ENCODE results near the gene PDLIM4.

Gene PDLIM4, protein sequence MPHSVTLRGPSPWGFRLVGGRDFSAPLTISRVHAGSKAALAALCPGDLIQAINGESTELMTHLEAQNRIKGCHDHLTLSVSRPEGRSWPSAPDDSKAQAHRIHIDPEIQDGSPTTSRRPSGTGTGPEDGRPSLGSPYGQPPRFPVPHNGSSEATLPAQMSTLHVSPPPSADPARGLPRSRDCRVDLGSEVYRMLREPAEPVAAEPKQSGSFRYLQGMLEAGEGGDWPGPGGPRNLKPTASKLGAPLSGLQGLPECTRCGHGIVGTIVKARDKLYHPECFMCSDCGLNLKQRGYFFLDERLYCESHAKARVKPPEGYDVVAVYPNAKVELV

DNA sequence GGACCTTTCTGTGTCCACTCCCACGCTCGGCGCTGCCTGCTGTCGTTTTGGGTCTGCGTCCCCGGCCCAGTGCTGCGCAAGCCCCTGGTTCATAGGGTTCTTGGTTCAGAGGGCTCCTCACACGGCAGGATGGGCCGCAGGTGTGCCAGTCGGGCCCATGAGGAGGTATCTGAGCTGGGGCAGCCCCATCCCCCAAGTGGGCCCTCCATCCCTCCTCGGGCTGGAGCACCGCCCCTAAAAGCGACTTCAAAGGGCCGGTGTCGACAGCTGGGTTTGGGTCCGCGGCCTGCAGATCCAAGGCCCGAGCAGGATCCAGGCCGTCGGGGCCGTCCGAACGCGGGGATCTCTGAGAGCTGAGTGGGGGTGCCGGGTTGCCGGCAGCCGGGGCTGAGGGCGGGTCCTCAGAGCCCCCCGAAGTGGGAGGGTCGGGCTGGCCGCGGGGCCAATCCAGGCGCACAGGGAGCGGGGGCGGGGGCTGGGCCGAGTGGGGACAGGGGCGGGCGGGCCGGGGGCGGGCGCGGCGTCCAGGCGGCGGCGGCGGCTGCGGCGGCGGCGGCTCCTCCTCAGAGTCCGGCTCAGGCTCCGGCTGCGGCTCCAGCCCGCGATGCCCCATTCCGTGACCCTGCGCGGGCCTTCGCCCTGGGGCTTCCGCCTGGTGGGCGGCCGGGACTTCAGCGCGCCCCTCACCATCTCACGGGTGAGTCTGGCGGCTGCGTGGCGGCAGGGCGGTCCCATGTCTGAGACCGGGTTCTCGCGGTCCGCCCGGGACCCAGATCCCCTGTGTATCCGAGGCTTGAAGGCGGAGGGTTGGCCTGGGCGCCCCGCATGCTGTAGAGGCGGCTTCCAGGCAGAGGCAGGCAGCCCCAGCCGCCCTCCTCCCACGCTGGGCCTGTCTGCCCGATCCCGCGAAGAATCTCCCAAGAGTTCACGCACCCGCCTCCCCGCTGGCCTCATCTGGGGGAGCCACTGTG is at the start of gene PDLIM4:
Gene PDLIM4 (plus strand): TSS at position 566 of the 971 bp plus-strand sequence. CDS start 39 bp downstream, at position 605.
- DNase-seq (ENCODE audit: low read depth in 2 of 2) = peak in 1 of 2 experiments; percentile 34

DNA sequence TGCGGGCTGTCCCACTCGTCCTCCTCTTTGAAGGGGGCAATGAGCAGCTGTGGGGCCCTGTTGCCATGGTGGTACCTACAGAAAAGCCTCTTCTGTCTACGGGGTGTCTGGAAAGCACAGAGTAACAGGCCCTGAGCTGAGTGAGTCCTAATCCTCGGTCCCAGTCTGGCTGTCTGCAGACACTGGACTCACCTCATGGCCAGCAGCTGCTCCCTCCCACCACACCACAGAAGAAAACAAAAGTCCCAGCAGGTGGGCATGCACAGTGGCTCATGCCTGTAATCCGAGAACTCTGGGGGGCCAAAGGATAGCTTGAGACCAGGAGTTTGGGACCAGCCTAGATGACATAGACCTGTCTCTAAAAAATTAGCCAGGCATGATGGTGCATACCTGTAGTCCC is 49.7 kb upstream of the PDLIM4 start:
- no peak for DNase-seq (ENCODE audit: low read depth in 2 of 2)

DNA sequence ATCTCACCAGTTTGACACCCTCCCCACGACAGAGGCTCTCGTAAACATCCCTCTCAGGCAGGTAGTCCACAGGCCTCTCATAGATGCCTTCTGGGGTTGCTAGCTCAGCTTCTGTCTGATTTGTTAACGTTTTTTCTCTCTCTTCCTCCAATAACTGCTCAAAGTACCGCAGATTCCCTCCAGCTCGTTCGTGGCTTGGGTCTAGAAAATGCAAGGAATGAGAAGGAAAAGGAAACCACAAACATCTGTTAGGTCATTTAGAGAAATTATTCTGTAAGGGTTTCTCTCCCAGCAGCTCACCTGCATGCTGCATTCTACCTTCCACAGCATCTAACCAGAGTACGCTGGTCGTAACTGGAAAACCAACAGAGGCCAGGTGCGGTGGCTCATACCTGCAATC is 48.4 kb upstream of the PDLIM4 start:
- peak in 1 of 2 experiments; percentile 48 for DNase-seq (ENCODE audit: low read depth in 2 of 2)

DNA sequence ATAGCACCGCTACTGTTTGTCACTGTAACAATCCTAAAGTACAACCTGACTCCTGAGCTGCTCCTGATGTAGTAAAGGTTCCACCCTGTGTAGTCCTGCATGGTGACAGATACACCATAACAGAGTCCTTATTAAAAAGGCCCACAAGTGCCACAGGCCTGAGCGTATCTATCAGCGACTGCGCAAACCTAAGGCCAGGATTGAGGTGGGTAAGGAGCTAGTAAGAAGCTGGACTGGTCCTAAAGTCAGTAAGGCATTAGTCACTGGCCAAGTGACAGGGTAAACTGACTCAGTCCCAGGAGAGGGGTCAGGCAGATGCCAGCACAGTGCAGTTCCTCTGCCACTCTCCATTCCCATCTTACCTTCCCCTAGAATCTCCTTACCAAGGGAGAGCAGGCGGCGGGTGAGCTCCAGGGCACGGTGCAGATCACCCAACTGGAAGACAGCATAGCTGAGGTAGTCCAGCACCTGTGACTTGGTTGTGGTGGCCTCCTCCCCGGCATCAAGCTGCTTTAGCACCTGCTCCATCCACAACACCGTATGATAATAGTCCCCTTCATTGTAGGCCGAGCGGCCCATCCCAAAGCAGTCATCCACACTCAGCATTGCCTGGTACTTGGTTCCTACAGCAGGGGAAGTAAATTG is 47.5 kb upstream of the PDLIM4 start:
- no peak for DNase-seq (ENCODE audit: low read depth in 2 of 2)

DNA sequence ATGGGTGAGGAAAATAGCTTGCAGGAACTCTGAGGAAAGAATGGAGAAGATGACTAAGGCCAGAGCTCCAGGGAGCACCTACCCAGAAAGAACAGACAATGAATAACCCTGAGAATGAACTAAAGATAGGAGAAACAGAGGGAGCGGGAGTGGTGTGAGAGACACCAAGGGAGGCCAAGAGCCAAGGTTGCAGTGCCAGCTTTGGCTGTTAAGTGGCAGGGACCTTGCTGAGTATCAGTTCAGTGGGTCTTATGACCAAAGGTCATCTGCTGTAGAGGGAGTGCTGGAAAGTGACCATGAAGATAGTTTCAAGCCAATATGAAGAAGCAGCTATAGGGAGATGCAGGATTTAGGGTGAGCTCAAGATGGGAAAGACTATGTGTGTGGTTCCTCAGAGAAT is 46.6 kb upstream of the PDLIM4 start:
- no peak for DNase-seq (ENCODE audit: low read depth in 2 of 2)

DNA sequence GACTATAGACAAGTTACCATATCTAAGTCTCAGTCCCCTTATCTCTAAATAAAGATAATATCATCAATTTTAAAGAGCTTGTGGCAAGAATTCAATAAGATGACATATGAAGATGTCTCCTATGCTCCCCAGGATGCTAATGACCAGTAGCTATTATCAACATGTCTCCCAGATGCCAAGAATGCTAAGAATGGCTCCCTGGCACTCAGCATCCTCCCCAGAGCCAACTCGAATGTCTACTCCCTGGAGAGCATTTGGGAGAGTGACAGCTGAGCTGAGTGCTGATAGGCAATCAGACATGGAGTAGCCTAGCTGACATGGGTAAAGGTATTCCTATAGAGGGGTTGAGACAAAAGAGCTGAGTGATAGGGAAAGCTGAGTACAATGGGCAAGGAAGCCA is 45.7 kb upstream of the PDLIM4 start:
- no peak for DNase-seq (ENCODE audit: low read depth in 2 of 2)

DNA sequence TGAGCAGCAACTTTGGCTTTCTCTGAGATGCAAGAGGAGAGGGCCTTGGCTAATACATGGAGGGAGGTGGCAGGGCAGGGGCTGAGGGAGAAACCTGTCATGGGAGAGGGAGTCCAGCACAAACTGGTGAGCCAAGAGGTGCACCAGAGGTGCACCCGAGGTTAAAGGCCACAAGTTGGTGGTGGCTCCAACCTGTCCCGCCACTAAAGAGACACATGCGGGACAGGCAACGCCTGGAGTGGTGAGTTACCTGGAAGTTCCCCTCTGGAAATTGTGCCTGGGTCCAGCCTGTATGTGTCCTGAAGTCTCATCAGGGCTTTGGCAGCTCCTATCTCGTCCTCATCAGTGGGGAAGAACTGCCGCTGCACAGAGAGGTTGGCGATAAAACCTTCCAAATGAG is 43.8 kb upstream of the PDLIM4 start:
- no peak for DNase-seq (ENCODE audit: low read depth in 2 of 2)

DNA sequence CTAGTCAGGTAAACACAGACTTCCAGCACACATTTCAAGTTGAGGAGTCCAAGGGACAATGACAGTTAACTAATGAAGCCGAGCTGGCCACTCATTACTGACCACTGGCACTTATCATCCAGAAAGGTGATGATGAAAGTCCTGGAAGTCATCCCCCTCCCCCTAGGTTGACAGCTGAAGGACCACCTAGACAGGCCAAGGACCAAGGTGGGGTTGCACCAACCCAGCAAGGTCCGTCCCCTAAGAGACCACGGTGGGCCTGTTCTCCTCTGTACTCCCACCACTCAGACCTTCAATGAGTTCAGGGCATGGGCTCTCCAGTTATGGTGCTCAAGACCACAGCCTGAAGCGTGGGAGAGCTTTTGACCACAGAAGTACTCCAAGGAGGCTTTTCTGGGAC is 43.0 kb upstream of the PDLIM4 start:
- no peak for DNase-seq (ENCODE audit: low read depth in 2 of 2)

DNA sequence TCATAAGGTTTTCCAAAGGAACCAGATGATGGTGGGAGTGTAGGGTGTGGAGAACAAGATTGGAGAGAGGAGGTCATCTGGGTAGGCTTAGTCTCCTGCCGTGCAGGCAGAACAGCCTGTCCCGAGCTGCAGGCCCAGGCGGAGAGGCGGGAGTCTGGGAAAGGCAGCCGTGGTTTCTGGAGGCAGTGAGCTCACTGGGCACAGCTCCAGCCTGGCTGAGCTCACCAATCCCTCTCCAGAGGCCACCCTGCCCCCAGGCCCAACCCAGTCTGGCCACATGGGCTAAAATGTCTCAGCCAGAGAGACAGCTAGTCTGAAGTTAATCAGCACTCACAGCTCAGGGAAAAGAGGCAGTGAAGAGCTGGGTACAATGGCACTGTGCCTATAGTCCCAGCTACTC is 42.2 kb upstream of the PDLIM4 start:
- DNase-seq (ENCODE audit: low read depth in 2 of 2) = peak; percentile 88 to 89

DNA sequence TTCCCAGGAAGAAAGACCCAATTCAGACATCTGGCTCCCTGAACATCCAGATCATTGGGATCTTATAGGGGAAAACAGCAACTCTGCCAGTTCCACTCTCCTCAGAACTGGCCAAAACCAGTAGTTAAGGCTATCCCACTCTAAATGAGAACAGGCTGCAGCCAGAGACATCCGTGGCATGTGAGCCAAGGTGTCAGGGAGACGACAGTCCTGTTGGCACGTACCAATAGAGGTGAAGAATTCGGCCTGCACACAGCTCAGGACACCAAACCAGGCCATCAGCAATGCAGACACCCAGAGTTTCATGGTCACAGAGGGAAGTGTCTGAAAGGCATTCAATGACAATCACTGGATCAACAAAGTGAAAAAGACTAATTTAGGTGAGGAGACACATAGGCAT is 39.2 kb upstream of the PDLIM4 start:
- DNase-seq (ENCODE audit: low read depth in 2 of 2) = no peak

DNA sequence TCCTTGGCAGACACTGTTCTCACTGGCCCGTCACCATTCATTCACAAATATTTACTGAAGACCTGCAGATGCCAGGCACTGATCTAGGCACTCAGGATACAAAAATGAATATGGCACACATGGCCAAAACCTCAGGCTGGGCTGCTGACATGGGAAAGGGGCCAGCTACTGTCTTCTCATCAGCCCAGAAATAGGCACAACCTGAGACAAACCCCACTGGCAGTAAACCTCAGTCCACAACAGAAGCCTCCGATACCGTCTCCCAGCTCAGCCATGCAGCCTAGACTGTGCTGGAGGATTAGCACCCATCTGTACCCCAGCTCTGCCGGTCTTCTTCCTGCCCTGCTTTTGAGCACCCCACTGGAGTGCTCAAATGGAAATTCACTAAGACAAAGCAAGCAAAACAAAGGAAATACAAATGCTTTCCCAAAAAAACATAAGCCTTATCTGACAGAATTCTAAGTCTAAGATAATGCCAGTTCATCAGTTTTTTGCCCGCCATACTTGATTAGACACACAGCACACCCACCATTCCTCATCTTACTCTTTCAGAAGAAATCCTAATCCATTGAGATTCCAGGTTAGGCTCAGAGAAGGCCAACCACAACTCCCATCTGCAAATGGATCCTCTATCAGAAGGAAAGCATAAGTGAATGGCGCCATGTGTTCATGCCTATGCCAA is 38.1 kb upstream of the PDLIM4 start:
- no peak for DNase-seq (ENCODE audit: low read depth in 2 of 2)

DNA sequence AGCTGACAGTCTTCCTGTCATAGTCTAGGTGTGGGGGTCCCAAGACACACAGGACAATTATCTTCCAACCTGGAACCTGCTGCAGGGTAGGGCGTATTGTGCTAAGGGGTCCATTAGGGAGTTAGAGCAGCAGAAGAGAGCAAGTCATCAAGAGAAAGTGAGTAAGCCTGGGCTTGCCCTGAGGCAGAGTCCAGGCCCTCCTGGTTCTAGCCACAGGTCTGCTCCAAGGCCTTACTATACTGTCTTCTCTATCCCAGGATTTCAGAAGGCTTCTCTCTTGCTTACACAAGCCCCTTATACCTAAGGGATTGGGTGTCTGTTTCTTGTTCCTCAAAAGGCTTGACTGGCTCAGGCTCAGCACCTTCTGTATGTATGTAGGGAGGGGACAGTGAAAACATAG is 37.5 kb upstream of the PDLIM4 start:
- DNase-seq (ENCODE audit: low read depth in 2 of 2) = no peak

DNA sequence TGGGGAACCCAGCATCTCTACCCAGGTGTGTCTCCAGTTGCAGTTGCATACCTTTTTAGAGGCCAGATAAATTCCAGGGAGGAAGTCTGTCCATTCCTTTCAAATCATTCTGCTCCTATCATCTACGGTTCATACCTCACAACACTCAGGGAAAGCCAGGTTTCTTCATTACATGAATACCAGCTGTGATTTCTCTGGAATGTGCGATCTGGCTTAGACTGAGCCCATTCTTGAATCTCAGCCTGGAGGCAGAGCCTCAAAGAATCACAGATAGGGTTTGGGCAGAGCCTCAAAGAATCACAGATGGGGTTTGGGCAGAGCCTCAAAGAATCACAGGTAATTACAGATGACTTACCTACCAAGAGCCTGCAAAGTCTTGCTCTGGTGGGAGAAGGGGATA is 37.0 kb upstream of the PDLIM4 start:
- DNase-seq (ENCODE audit: low read depth in 2 of 2) = no peak

DNA sequence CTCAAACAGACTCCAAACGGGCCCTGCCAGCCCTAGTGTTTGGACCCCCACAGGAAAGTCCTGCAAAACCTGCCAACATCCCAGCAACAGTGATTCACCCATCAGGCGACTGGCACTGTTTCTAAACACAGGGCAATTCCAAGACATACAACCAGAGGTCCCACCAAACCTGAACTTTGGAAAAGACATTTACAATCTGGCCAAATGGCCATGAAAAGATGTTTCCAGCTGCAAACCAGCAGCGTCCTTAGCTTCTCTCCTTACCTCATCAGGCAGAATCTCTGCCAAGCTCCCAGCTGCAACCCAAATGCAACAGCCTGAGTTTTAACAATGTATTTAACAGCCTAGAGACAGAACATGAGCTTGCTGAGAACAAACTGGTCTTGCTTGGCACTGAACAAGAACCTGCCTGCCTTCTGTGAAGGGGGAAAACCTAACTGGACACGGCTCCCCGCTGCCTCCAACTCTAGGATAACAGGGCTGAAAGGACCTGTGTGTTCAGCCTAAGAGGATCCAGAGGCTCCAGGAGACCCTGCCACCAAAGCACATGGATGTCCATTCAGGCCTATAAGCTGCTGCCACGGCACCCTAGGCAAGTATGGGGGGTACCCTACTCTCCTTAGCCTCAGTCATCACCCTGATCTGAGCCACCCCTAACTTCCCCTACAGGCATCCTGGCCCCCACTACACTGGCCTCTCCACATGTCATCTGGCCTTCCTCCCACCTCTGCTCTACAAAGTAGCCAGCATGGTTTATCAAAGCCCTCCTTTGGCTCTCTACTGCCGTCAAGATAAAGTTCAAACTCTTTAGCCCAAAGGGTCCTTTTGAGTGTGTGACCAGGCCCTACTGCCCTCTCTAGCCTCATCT is 35.5 kb upstream of the PDLIM4 start:
- DNase-seq (ENCODE audit: low read depth in 2 of 2) = peak; percentile 42 to 44

DNA sequence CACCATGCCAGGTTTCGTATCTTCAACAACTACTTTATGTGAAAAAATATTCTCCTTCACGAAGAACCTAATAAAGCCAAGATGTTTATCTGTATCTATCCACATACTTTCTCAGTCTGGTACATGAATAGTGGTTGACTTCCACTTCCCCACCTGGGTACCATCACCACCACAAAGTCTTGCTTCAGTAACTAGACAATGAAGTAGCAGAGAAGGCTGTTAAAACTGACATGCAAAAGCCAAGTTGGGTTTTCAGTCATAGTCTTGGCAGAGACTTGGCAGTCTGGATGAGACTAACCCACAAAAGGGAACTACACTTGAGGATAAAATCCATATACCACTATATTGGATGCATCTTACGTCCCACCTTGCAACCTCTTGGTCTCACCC is 34.9 kb upstream of the PDLIM4 start:
- DNase-seq (ENCODE audit: low read depth in 2 of 2) = no peak

DNA sequence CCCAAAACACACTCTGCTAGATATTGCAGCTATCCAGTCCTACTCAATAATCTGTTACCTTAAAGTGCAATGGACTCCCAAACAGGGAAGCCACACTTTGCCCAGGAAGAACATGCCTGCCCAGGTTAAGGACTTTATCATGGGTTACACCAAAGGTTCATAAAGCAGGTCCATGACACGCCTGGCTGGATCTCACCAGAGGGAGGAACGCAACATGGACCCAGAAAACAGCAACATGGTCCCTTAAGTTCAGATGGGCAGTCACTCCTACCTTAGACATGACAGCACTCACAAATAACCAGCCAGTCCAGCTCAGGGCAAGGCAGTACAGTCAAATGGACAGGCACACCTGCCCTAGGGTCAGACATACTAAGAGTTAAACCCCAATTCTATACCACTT is 33.6 kb upstream of the PDLIM4 start:
- no peak for DNase-seq (ENCODE audit: low read depth in 2 of 2)

DNA sequence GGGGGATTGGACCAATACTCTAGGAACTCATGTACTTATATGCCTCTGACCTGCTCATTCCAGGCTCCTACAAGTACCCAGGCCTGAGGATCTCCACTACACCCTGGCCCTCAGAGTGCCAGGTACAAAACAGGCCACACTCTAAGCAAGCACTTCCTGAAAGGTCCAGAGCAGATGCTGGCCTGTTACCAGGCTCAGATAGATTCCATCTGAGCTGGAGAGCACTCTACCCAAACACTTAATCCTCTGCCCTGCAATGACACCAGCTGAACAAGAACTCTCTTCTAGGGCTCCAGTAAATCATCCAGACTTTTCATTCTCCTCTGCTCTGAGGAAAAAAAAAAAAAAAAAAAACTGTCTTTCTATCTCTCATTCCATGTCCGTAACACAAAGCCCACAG is 32.8 kb upstream of the PDLIM4 start:
- DNase-seq (ENCODE audit: low read depth in 2 of 2) = peak in 1 of 2 experiments; percentile 16

DNA sequence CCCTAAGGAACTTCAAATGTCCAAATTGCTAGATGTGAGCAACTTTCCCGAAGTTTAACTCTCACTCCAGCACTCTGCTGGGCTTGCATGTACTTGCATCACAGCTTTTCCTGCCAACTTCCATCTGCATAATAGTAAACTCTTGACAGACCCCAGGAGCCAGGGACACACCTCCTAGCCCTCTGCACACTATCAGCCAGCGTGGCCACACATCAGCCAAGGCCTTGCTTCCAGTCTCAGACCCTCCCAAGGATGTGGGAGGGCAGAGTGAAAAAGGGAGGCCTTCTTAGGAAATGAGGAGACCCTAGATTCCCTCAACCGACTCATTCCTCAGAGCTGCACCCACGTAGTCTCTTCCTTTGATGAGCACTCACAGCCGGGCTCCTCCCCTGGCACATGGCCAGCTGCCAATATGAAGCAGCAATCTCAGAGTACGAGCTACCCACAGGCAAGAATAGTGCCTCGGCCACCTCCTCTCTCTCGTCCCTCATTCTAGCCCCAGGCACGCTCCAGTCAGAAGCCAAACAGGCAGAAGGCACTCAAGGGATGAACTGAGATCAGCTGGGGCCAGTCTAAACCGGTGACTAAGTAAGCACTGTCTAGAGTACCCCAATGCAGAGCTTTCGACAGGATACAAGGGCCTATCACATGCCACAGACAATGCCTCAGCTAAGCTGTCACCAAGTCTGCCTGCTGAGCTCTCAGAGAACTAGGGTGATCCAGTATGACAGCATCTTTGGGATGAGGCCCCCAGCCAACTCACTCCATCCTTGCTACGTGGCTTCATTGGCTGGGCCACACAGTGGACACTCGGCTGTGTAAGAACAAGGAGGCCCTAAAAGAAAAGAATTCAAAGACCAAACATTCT is 32.1 kb upstream of the PDLIM4 start:
- peak; percentile 65 to 74 for DNase-seq (ENCODE audit: low read depth in 2 of 2)

DNA sequence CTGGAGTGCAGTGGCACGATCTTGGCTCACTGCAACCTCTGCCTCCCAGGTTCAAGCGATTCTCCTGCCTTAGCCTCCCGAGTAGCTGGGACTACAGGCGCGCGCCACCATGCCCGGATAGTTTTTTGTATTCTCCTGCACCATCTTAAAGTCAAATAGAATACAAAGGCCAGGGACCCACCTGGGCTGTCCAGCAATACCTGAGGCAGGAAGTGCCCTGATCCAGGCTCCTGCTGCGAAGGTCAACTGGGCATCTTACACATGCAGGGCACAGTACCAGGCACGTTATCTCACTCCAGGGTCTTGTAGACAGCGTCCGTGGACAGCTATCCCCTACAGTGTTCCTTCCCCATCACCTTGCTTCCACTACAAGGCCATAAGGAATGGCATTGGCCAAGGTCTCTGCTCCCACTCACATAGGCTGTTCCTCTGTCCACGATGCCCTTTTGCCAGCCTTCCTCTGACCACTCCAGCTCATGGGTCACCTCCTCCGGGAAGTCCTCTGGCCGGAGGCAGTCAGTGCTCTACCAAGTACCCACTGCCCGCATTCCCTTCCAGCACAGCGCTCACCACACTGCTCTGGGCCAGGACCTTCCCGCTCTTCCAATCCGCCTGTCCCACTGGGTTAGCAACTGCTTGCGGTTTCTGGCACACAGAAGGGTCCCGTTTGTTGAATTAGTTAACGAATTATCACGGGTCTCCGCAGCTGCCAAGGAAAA is 30.8 kb upstream of the PDLIM4 start:
- no peak for DNase-seq (ENCODE audit: low read depth in 2 of 2)

DNA sequence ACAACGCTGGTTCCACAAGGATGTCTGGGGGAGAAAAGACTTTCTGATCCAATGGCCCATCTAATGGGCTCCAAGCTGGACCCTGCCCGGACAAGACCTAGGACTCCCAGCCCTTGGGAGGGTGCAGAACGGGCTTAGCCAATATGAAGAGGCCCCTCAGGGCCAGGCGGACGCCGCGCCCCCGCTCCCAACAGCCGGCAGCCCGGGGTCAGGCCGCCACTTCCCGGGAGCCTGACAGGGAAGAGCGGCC is 30.3 kb upstream of the PDLIM4 start:
- DNase-seq (ENCODE audit: low read depth in 2 of 2) = no peak

Data from fibroblast of skin of left quadriceps (primary cell).